ENCODE measurements around the gene ITGB7. TPM values are rescaled to one million over a fixed set of nuclear protein-coding genes. Genes with fewer than 3 reads are reported as not detected.
"Not testable (repeated sequence)": the region's sequence is repeated elsewhere in the genome, so short reads cannot be mapped to it uniquely, and the experiment has no call there.

ITGB7 gene
- total and polyA plus RNA-seq, 2 donors = 1.6 to 1.7 TPM

GRCh38 chr12:53180931-53181645, 26.0 kb downstream of the ITGB7 start:
- H3K4me1 ChIP-seq (ENCODE audit: insufficient read depth) = no peaks in the 10 kb centered on the region
- under 1% methylated on average over 56 of the region's 57 CpGs for WGBS

GRCh38 chr12:53180220-53180930, 26.7 kb downstream of the ITGB7 start, which contains the start of the genes CSAD and ZNF740:
TSS of gene CSAD (minus strand) at chr12:53180925. CDS start at chr12:53173470, 7,455 bp downstream.
TSS of gene ZNF740 (plus strand) at chr12:53180722. CDS start at chr12:53181984, 1,262 bp downstream.
- DNase-seq (ENCODE audit: extremely low spot score) = peak; percentile 94
- H3K36me3 ChIP-seq (ENCODE audit: insufficient read depth) = no peaks in the 10 kb centered on the region
- under 1% methylated on average over 70 of the region's 70 CpGs for WGBS
- H3K4me1 ChIP-seq (ENCODE audit: insufficient read depth) = no peaks in the 10 kb centered on the region
- peak within 1 kb of the TSS; percentile 66 for H3K4me3 ChIP-seq (ENCODE audit: low read depth, low read length)
- peak within 1 kb of the TSS; percentile 93 for H3K27ac ChIP-seq (ENCODE audit: low read depth)

More at GRCh38 chr12:53180931-53181645, 26.0 kb downstream of the ITGB7 start:
- Histone ChIP-seq H3K36me3 (ENCODE audit: insufficient read depth) (no peaks in the 10 kb centered on the region), H3K27ac (ENCODE audit: low read depth) (peak overlapping the region; percentile 93), H3K4me3 (ENCODE audit: low read depth, low read length) (peak overlapping the region; percentile 66)
- no peak for DNase-seq (ENCODE audit: extremely low spot score)

GRCh38 chr12:53179687-53180219, 27.3 kb downstream of the ITGB7 start:
- 16% methylated on average over 12 of the region's 12 CpGs for WGBS

GRCh38 chr12:53178803-53179202, 28.2 kb downstream of the ITGB7 start:
- not testable (repeated sequence) for DNase-seq (ENCODE audit: extremely low spot score); H3K27ac ChIP-seq (ENCODE audit: low read depth); H3K4me3 ChIP-seq (ENCODE audit: low read depth, low read length); H3K36me3 ChIP-seq (ENCODE audit: insufficient read depth); H3K4me1 ChIP-seq (ENCODE audit: insufficient read depth)
- 94% methylated on average over 14 of the region's 14 CpGs for WGBS

More at GRCh38 chr12:53179687-53180219, 27.3 kb downstream of the ITGB7 start:
- no peaks in the 10 kb centered on the region for H3K4me1 ChIP-seq (ENCODE audit: insufficient read depth)
- peak overlapping the region; percentile 58 for H3K4me3 ChIP-seq (ENCODE audit: low read depth, low read length)
- no peaks in the 10 kb centered on the region for H3K36me3 ChIP-seq (ENCODE audit: insufficient read depth)
- peak overlapping the region; percentile 81 for H3K27ac ChIP-seq (ENCODE audit: low read depth)
- no peak for DNase-seq (ENCODE audit: extremely low spot score)

GRCh38 chr12:53177447-53177846, 29.6 kb downstream of the ITGB7 start:
- DNase-seq (ENCODE audit: extremely low spot score); H3K27ac ChIP-seq (ENCODE audit: low read depth); H3K36me3 ChIP-seq (ENCODE audit: insufficient read depth); H3K4me3 ChIP-seq (ENCODE audit: low read depth, low read length); H3K4me1 ChIP-seq (ENCODE audit: insufficient read depth): not testable (repeated sequence)
- 93% methylated on average over 6 of the region's 6 CpGs for WGBS

- 97% methylated on average over 3 of the region's 3 CpGs for WGBS
- DNase-seq (ENCODE audit: extremely low spot score) = no peak
- Histone ChIP-seq H3K36me3 (ENCODE audit: insufficient read depth) (no peaks in the 10 kb centered on the region), H3K27ac (ENCODE audit: low read depth) (no peak overlapping the region), H3K4me3 (ENCODE audit: low read depth, low read length) (no peak overlapping the region), H3K4me1 (ENCODE audit: insufficient read depth) (no peaks in the 10 kb centered on the region)
These were observed 30.3 kb downstream of the ITGB7 start for GRCh38 chr12:53176750-53177149.

GRCh38 chr12:53174881-53175491, 32.1 kb downstream of the ITGB7 start:
- DNase-seq (ENCODE audit: extremely low spot score) = no peak
- H3K27ac ChIP-seq (ENCODE audit: low read depth) = no peak overlapping the region
- H3K4me1 ChIP-seq (ENCODE audit: insufficient read depth) = no peaks in the 10 kb centered on the region
- no peak overlapping the region for H3K4me3 ChIP-seq (ENCODE audit: low read depth, low read length)
- WGBS = 80% methylated on average over 4 of the region's 4 CpGs
- H3K36me3 ChIP-seq (ENCODE audit: insufficient read depth) = no peaks in the 10 kb centered on the region

GRCh38 chr12:53173085-53173715, 33.9 kb downstream of the ITGB7 start:
- H3K4me1 ChIP-seq (ENCODE audit: insufficient read depth) = no peaks in the 10 kb centered on the region
- no peak for DNase-seq (ENCODE audit: extremely low spot score)
- H3K4me3 ChIP-seq (ENCODE audit: low read depth, low read length) = no peak overlapping the region
- H3K36me3 ChIP-seq (ENCODE audit: insufficient read depth) = no peaks in the 10 kb centered on the region
- H3K27ac ChIP-seq (ENCODE audit: low read depth) = no peak overlapping the region
- 84% methylated on average over 10 of the region's 10 CpGs for WGBS

GRCh38 chr12:53172352-53172751, 34.7 kb downstream of the ITGB7 start:
- 46% methylated on average over 11 of the region's 11 CpGs for WGBS
- H3K4me1 ChIP-seq (ENCODE audit: insufficient read depth) = no peaks in the 10 kb centered on the region
- no peak overlapping the region for H3K4me3 ChIP-seq (ENCODE audit: low read depth, low read length)
- no peak overlapping the region for H3K27ac ChIP-seq (ENCODE audit: low read depth)
- DNase-seq (ENCODE audit: extremely low spot score) = no peak
- H3K36me3 ChIP-seq (ENCODE audit: insufficient read depth) = no peaks in the 10 kb centered on the region

GRCh38 chr12:53171725-53172329, 35.2 kb downstream of the ITGB7 start:
- DNase-seq (ENCODE audit: extremely low spot score) = no peak
- WGBS = 35% methylated on average over 10 of the region's 10 CpGs
- H3K36me3 ChIP-seq (ENCODE audit: insufficient read depth) = peaks cover 2% of the 10 kb centered on the region
- no peak overlapping the region for H3K4me3 ChIP-seq (ENCODE audit: low read depth, low read length)
- no peaks in the 10 kb centered on the region for H3K4me1 ChIP-seq (ENCODE audit: insufficient read depth)
- no peak overlapping the region for H3K27ac ChIP-seq (ENCODE audit: low read depth)

- H3K27ac ChIP-seq (ENCODE audit: low read depth) = no peak overlapping the region
- H3K4me3 ChIP-seq (ENCODE audit: low read depth, low read length) = no peak overlapping the region
- H3K4me1 ChIP-seq (ENCODE audit: insufficient read depth) = no peaks in the 10 kb centered on the region
- peaks cover 2% of the 10 kb centered on the region for H3K36me3 ChIP-seq (ENCODE audit: insufficient read depth)
- WGBS = 83% methylated on average over 14 of the region's 14 CpGs
- DNase-seq (ENCODE audit: extremely low spot score) = no peak
These were observed 36.0 kb downstream of the ITGB7 start for GRCh38 chr12:53170876-53171724.

GRCh38 chr12:53170215-53170614, 36.8 kb downstream of the ITGB7 start:
- no peak for DNase-seq (ENCODE audit: extremely low spot score)
- no peak overlapping the region for H3K27ac ChIP-seq (ENCODE audit: low read depth)
- H3K4me1 ChIP-seq (ENCODE audit: insufficient read depth) = no peaks in the 10 kb centered on the region
- WGBS = 91% methylated on average over 8 of the region's 8 CpGs
- no peak overlapping the region for H3K4me3 ChIP-seq (ENCODE audit: low read depth, low read length)
- peaks cover 2% of the 10 kb centered on the region for H3K36me3 ChIP-seq (ENCODE audit: insufficient read depth)
